Measurements from ENCODE around the gene SCART1.

- TF ChIP-seq GATA2 (IDR thresholded peaks at IDR 0.05; ENCODE audit: low read depth, low read length), result no peak
- TF ChIP-seq GATA3 (IDR thresholded peaks at IDR 0.05; ENCODE audit: low read depth, low read length), result no peak
Observed at GRCh38 chr10:133458710-133459453, 5.1 kb downstream of the SCART1 start.

Data from SH-SY5Y (cell line).